ENCODE results near the gene SH2D1B.

GRCh38 chr1:162400790-162401355 is 11.1 kb downstream of the SH2D1B start:
- TF ChIP-seq POLR2AphosphoS5 (IDR thresholded peaks at IDR 0.05; ENCODE audit: low read depth, low read length) (no peak), POLR2A (IDR thresholded peaks at IDR 0.05; ENCODE audit: low read depth, low read length) (no peak)
